ENCODE measurements around the gene NUP37. TPM values are rescaled to one million over a fixed set of nuclear protein-coding genes. Genes with fewer than 3 reads are reported as not detected.
A peak's percentile ranks its signal among the peaks of the same experiment; 100 is the strongest.
"Not testable (repeated sequence)": the region's sequence is repeated elsewhere in the genome, so short reads cannot be mapped to it uniquely, and the experiment has no call there.

The NUP37 gene
- total RNA-seq, 4 donors from 2014 or later = 10.8 to 19.9 (median 15.2) TPM

DNA sequence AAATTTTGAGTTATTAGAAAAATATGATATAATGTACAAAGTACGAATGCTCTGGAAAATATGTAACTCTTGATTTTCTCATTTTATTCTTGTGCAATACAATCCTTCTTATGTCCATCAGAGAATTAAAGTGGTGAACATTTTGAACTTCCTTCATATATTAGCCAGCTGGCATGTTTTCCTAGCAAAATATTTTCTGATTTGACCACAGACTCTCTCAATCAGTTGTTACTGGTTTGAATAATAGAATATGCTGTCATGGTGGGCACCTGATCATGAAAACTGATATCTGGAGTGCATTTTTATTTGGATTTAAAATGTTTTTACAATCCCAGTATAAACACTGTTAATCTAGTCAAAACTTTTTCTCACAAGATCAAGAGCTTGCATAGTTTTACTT, 24.3 kb upstream of the NUP37 start:
- Histone ChIP-seq H3K27me3 (no peaks in the 10 kb centered on the region), H3K36me3 (peaks cover 0 to 3% (median 0%) of the 10 kb centered on the region in 3 donors), H3K4me3 (no peak overlapping the region), H3K27ac (no peak overlapping the region), H3K4me1 (no peaks in the 10 kb centered on the region), H3K9me3 (no peaks in the 10 kb centered on the region)
- DNase-seq (ENCODE audit: low spot score in 2 of 2) = no peak
- 46 to 62% methylated on average over 1 of the region's 1 CpG for WGBS, 2 donors
- TF ChIP-seq EP300 (IDR thresholded peaks at IDR 0.05) (no peak), POLR2A (IDR thresholded peaks at IDR 0.05) (no peak)
- TF ChIP-seq, protein P1, sequence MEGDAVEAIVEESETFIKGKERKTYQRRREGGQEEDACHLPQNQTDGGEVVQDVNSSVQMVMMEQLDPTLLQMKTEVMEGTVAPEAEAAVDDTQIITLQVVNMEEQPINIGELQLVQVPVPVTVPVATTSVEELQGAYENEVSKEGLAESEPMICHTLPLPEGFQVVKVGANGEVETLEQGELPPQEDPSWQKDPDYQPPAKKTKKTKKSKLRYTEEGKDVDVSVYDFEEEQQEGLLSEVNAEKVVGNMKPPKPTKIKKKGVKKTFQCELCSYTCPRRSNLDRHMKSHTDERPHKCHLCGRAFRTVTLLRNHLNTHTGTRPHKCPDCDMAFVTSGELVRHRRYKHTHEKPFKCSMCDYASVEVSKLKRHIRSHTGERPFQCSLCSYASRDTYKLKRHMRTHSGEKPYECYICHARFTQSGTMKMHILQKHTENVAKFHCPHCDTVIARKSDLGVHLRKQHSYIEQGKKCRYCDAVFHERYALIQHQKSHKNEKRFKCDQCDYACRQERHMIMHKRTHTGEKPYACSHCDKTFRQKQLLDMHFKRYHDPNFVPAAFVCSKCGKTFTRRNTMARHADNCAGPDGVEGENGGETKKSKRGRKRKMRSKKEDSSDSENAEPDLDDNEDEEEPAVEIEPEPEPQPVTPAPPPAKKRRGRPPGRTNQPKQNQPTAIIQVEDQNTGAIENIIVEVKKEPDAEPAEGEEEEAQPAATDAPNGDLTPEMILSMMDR (IDR thresholded peaks at IDR 0.05) = no peak

DNA sequence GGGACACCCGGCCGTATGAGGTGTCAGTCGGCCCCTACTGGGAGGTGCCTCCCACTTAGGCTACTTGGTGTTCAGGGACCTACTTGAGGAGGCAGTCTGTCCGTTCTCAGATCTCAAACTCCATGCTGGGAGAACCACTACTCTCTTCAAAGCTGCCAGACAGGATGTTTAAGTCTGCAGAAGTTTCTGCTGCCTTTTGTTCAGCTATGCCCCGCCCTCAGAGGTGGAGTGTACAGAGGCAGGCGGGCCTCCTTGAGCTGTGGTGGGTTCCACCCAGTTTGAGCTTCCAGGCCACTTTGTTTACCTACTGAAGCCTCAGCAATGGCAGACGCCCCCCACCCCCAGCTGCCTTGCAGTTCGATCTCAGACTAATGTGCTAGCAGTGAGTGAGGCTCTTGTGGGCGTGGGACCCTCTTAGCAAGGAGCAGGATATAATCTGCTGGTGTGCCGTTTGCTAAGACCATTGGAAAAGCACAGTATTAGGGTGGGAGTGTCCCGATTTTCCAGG, 23.0 kb upstream of the NUP37 start:
- 91 to 95% methylated on average over 11 of the region's 11 CpGs for WGBS, 2 donors
- H3K36me3 ChIP-seq; H3K27me3 ChIP-seq; H3K9me3 ChIP-seq; DNase-seq (ENCODE audit: low spot score in 2 of 2); H3K4me3 ChIP-seq; H3K4me1 ChIP-seq; H3K27ac ChIP-seq: not testable (repeated sequence)

DNA sequence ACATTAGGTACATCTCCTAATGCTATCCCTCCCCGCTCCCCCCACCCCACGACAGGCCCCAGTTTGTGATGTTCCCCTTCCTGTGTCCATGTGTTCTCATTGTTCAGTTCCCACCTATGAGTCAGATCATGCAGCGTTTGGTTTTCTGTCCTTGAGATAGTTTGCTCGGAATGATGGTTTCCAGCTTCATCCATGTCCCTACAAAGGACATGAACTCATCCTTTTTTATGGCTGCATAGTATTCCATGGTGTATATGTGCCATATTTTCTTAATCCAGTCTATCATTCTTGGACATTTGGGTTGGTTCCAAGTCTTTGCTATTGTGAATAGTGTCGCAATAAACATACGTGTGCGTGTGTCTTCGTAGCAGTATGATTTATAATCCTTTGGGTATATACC, 17.7 kb upstream of the NUP37 start:
- not testable (repeated sequence) for H3K27me3 ChIP-seq; DNase-seq (ENCODE audit: low spot score in 2 of 2); H3K9me3 ChIP-seq; H3K27ac ChIP-seq; H3K36me3 ChIP-seq; H3K4me1 ChIP-seq; H3K4me3 ChIP-seq
- WGBS, 2 donors = 96 to 99% methylated on average over 8 of the region's 8 CpGs

DNA sequence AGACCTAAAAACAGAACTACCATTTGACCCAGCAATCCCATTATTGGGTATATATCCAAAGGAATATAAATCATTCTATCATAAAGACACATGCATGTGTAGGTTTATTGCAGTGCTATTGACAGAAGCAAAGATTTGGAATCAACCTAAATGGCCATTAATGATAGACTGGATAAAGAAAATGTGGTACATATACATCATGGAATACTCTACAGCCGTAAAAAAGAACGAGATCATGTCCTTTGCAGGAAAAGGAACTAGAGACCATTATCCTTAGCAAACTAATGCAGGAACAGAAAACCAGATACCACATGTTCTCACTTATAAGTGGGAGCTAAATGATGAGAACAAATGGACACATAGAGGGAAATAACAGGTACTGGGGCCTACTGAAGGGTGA, 11.5 kb upstream of the NUP37 start:
- not testable (repeated sequence) for H3K27me3 ChIP-seq; H3K9me3 ChIP-seq; DNase-seq (ENCODE audit: low spot score in 2 of 2); H3K4me3 ChIP-seq; H3K27ac ChIP-seq; H3K4me1 ChIP-seq; H3K36me3 ChIP-seq
- 91 to 95% methylated on average over 2 of the region's 2 CpGs for WGBS, 2 donors

DNA sequence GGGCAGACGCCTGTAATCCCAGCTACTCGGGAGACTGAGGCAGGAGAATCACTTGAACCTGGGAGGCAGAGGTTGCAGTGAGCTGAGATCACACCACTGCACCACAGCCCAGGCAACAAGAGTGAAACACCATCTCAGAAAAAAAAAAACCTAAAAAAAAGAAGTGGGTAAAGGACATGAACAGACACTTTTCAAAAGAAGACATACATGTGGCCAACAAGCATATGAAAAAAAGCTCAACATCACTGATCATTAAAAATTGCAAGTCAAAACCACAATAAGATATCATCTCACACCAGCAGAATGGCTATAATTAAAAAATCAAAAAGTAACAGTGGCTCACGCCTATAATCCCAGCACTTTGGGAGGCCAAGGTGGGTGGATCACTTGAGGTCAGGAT, 10.8 kb upstream of the NUP37 start:
- WGBS, 2 donors = 98 to 99% methylated on average over 3 of the region's 3 CpGs
- H3K27ac ChIP-seq; H3K9me3 ChIP-seq; DNase-seq (ENCODE audit: low spot score in 2 of 2); H3K4me3 ChIP-seq; H3K27me3 ChIP-seq; H3K4me1 ChIP-seq; H3K36me3 ChIP-seq: not testable (repeated sequence)

DNA sequence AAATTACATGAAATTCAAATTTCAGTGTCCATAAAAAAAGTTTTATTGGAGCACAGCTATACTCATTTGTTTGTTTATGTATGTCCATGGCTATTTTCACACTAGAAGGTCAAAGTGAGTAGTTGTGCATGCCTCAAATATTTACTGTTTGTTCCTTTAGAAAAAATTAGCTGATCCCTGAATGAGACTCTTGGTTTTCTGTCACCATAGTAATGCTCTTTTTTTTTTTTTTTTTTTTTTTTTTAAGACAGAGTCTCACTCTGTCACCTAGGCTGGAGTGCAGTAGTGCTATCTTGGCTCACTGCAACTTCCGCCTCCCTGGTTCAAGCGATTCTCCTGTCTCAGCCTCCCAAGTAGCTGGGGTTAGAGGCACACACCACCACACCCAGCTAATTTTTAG, 1.4 kb upstream of the NUP37 start:
- peaks cover 0 to 21% (median 3%) of the 10 kb centered on the region in 3 donors for H3K36me3 ChIP-seq
- H3K4me3 ChIP-seq; H3K27me3 ChIP-seq; H3K9me3 ChIP-seq; H3K27ac ChIP-seq; DNase-seq (ENCODE audit: low spot score in 2 of 2): not testable (repeated sequence)
- 91 to 93% methylated on average over 2 of the region's 2 CpGs for WGBS, 2 donors
- peaks cover 0 to 23% (median 7%) of the 10 kb centered on the region in 4 donors for H3K4me1 ChIP-seq

DNA sequence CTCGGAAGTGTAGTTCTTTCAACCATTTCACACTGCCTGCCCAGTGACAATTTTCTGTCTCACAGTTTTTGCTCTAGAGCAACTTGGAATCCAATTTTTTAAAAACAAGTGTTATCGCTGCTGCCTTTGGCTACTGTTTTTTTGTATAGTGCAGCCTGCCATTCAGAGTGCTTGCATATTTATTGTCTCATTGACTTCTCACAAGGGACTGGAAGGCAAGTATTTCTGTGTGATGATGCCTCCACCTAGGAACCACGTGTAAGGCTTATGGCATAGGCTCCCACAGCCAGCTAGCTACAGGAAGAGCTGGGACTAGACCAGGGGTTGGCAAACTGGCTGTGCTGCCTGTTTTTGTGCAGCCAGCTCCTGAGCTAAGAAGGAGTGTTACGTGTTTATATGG, 972 bp upstream of the NUP37 start:
- Histone ChIP-seq H3K36me3 (peaks cover 0 to 21% (median 3%) of the 10 kb centered on the region in 3 donors), H3K27ac (no peak overlapping the region), H3K9me3 (no peaks in the 10 kb centered on the region), H3K4me1 (peaks cover 0 to 23% (median 7%) of the 10 kb centered on the region in 4 donors), H3K4me3 (peak overlapping the region in 2 of 4 donors; percentile 81 to 83), H3K27me3 (no peaks in the 10 kb centered on the region)
- 20 to 31% methylated on average over 4 of the region's 4 CpGs for WGBS, 2 donors
- TF ChIP-seq, protein P1 (IDR thresholded peaks at IDR 0.05) = no peak
- TF ChIP-seq EP300 (IDR thresholded peaks at IDR 0.05) = no peak
- TF ChIP-seq POLR2A (IDR thresholded peaks at IDR 0.05) = no peak
- no peak for DNase-seq (ENCODE audit: low spot score in 2 of 2)

DNA sequence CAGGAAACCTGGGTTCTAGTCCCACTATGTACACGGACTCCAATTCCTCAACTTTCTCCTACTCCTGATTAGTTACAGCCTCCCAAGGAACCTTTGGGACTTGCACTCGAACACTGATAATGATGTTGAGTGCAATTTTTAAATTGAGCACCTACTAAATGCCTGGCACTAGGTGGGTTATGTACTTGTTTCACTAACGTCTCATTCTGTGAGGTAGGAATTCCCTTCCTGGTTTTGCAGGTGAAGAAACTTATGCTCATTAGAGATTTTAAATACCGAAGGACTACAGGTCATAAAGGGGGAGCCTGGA, 605 bp upstream of the NUP37 start:
- WGBS, 2 donors = 4 to 6% methylated on average over 4 of the region's 4 CpGs

More for the DNA sequence above, 605 bp upstream of the NUP37 start:
- Histone ChIP-seq H3K27me3 (no peaks in the 10 kb centered on the region), H3K36me3 (peaks cover 0 to 21% (median 3%) of the 10 kb centered on the region in 3 donors), H3K4me3 (peak overlapping the region; percentile 62 to 83 (median 80)), H3K27ac (no peak overlapping the region), H3K9me3 (no peaks in the 10 kb centered on the region), H3K4me1 (peaks cover 0 to 23% (median 7%) of the 10 kb centered on the region in 4 donors)
- TF ChIP-seq EP300 (IDR thresholded peaks at IDR 0.05) (no peak), POLR2A (IDR thresholded peaks at IDR 0.05) (no peak)
- TF ChIP-seq, protein P1 (IDR thresholded peaks at IDR 0.05) = no peak
- DNase-seq (ENCODE audit: low spot score in 2 of 2) = no peak

All from tibial nerve (tissue), 4 donors.